GM23338 (cell line): Measurements from ENCODE around the gene ATXN7L1. TPM values are rescaled to one million over a fixed set of nuclear protein-coding genes. Genes with fewer than 3 reads are reported as not detected.

Source experiments
- ATAC-seq: fragments of 200-7000 bp; cut with Tn5 transposase; 3 replicates; pipeline ENCODE4 v1.9.1; 2020
- DNase-seq: peaks from one replicate; pipeline ENCODE4 v3.0.0-alpha.2; 2015; ENCODE audit warnings: low spot score
- H2AFZ ChIP-seq: fragments of 200-600 bp; sonication (generic); 2 replicates; pipeline ENCODE4 v1.8.0; 2016; ENCODE audit warnings: antibody characterized with exemption, mild to moderate bottlenecking, moderate library complexity
- H3F3A ChIP-seq: fragments of 200-600 bp; sonication (generic); replicated peaks from 2 replicates; pipeline ENCODE4 v1.8.0; 2017; ENCODE audit warnings: antibody characterized with exemption, mixed run types, low read depth
- H3K27ac ChIP-seq: fragments of 200-600 bp; sonication (generic); 2 replicates; pipeline ENCODE4 v1.6.1; 2016; ENCODE audit warnings: low read depth
- H3K27me3 ChIP-seq: fragments of 200-600 bp; sonication (generic); 2 replicates; pipeline ENCODE4 v1.8.0; 2016; ENCODE audit warnings: mild to moderate bottlenecking, mixed run types, moderate library complexity; ENCODE audit not compliant: insufficient read depth
- H3K36me3 ChIP-seq: fragments of 200-600 bp; sonication (generic); 2 replicates; pipeline ENCODE4 v1.8.0; 2016; ENCODE audit warnings: mild to moderate bottlenecking; ENCODE audit not compliant: insufficient read depth
- H3K4me1 ChIP-seq: fragments of 200-600 bp; sonication (generic); 2 replicates; pipeline ENCODE4 v1.8.0; 2016; ENCODE audit warnings: mild to moderate bottlenecking, moderate library complexity; ENCODE audit not compliant: insufficient read depth
- H3K4me2 ChIP-seq: fragments of 200-600 bp; sonication (generic); 2 replicates; pipeline ENCODE4 v1.7.1; 2017; ENCODE audit warnings: mixed run types
- H3K4me3 ChIP-seq: fragments of 200-600 bp; sonication (generic); 2 replicates; pipeline ENCODE4 v1.6.1; 2016; ENCODE audit warnings: mixed run types
- H3K79me2 ChIP-seq: fragments of 200-600 bp; sonication (generic); replicated peaks from 2 replicates; pipeline ENCODE4 v1.8.0; 2017; ENCODE audit warnings: mild to moderate bottlenecking; ENCODE audit not compliant: insufficient read depth
- H3K9me2 ChIP-seq: fragments of 200-600 bp; sonication (generic); 2 replicates; pipeline ENCODE4 v1.8.0; 2017; ENCODE audit not compliant: insufficient read depth
- H4K20me1 ChIP-seq: fragments of 200-600 bp; sonication (generic); replicated peaks from 2 replicates; pipeline ENCODE4 v1.8.0; 2017; ENCODE audit warnings: mild to moderate bottlenecking; ENCODE audit not compliant: insufficient read depth
- H3K27ac Mint-ChIP-seq: 2 replicates; pipeline ENCODE4 v1.8.0; 2020; ENCODE audit warnings: inconsistent platforms, mild to moderate bottlenecking, moderate library complexity, mixed read lengths
- H3K27me3 Mint-ChIP-seq: 3 replicates; pipeline ENCODE4 v1.8.0; 2022; ENCODE audit warnings: low read depth, mild to moderate bottlenecking, moderate library complexity, mixed read lengths, inconsistent platforms; ENCODE audit not compliant: insufficient read depth, poor library complexity
- H3K36me3 Mint-ChIP-seq: 3 replicates; pipeline ENCODE4 v1.8.0; 2021; ENCODE audit warnings: low read depth, mild to moderate bottlenecking, inconsistent platforms, moderate library complexity, mixed read lengths
- H3K4me1 Mint-ChIP-seq: 3 replicates; pipeline ENCODE4 v1.8.0; 2020; ENCODE audit warnings: mild to moderate bottlenecking, inconsistent platforms, mixed read lengths
- H3K4me3 Mint-ChIP-seq: 3 replicates; pipeline ENCODE4 v1.8.0; 2021; ENCODE audit warnings: moderate library complexity, mild to moderate bottlenecking, inconsistent platforms, mixed read lengths
- H3K9me3 Mint-ChIP-seq: 3 replicates; pipeline ENCODE4 v1.8.0; 2020; ENCODE audit warnings: moderate library complexity, mild to moderate bottlenecking, inconsistent platforms, mixed read lengths
- CREB1 ChIP-seq: fragments of 250-450 bp; sonication (Bioruptor Pico); IDR thresholded peaks from 2 replicates; pipeline ENCODE4 v1.5.0; 2020; ENCODE audit warnings: low read depth, mild to moderate bottlenecking, moderate library complexity
- EZH2 ChIP-seq: fragments of 200-600 bp; sonication (generic); IDR thresholded peaks from one replicate; pipeline ENCODE4 v1.8.0; 2017; ENCODE audit warnings: antibody characterized with exemption, mild to moderate bottlenecking, low read depth; ENCODE audit not compliant: unreplicated experiment
- EZH2phosphoT487 ChIP-seq: fragments of 200-600 bp; sonication (generic); IDR thresholded peaks from one replicate; pipeline ENCODE4 v1.8.1; 2018; ENCODE audit warnings: antibody characterized with exemption; ENCODE audit not compliant: unreplicated experiment
- NANOG ChIP-seq: IDR thresholded peaks from 2 replicates; pipeline ENCODE4 v1.6.1; 2016; ENCODE audit warnings: antibody characterized with exemption, borderline replicate concordance
- POLR2AphosphoS5 ChIP-seq: IDR thresholded peaks from 2 replicates; pipeline ENCODE4 v1.6.1; 2016; ENCODE audit warnings: antibody characterized with exemption, low read depth
- STAT1 ChIP-seq: IDR thresholded peaks from one replicate; pipeline ENCODE4 v1.6.1; 2016; ENCODE audit warnings: antibody characterized with exemption; ENCODE audit not compliant: unreplicated experiment
- ZNF114 ChIP-seq: fragments of 250-450 bp; sonication (Bioruptor Pico); IDR thresholded peaks from 2 replicates; pipeline ENCODE4 v1.5.0; 2020; ENCODE audit warnings: mild to moderate bottlenecking, moderate library complexity
- ZNF331 ChIP-seq: fragments of 250-450 bp; sonication (Bioruptor Pico); IDR thresholded peaks from 2 replicates; pipeline ENCODE4 v1.5.0; 2020; ENCODE audit warnings: low read depth, mild to moderate bottlenecking, moderate library complexity
- polyA plus RNA-seq: library from polyadenylated mRNA; unstranded; fragments of >200 nt; fragmentation: Nextera tagmentation; extraction: Ambion mirVana; gene quantifications from 2 replicates; pipeline ENCODE4 v1.2.1, GENCODE V29; 2016
- total RNA-seq: library from RNA; depleted of rRNA; stranded (reverse); fragments of >200 nt; shearing (Covaris generic); gene quantifications from 2 replicates; pipeline ENCODE4 v1.2.3, GENCODE V29; 2014
- TF ChIP-seq, protein P1 (sequence below): fragments of 250-450 bp; sonication (Bioruptor Pico); IDR thresholded peaks from 2 replicates; pipeline ENCODE4 v1.5.0; 2020; ENCODE audit warnings: mild to moderate bottlenecking, moderate library complexity
- TF ChIP-seq, protein P2 (sequence below): IDR thresholded peaks from 2 replicates; pipeline ENCODE4 v1.6.1; 2016; ENCODE audit warnings: antibody characterized with exemption

Gene ATXN7L1
- total and polyA plus RNA-seq, 2 experiments from 2014 or later = 22.8 to 29.8 TPM

DNA sequence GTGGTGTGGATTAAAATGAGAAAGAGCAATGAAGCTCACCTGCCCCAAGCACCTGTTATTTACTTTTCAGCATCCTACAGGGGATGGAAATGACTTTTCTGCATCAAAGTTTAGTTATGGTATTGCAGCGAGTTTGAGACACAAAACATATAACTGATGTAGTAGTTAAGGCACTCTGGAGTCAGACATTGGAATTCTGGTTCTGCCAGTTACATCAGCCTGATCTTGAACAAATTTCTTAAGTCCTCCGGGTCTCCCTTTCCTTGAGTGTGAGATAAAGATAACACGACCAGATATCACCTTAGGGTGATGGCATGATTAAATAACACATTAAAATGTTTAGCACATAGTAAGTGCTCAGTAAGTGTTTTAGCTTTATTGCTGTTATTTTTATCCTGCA lies 97.4 kb downstream of the ATXN7L1 start:
- Mint-ChIP-seq H3K4me1 (peaks cover 43% of the 10 kb centered on the region), H3K27ac (no peak overlapping the region), H3K4me3 (no peak overlapping the region), H3K36me3 (no peaks in the 10 kb centered on the region), H3K27me3 (peaks cover 9% of the 10 kb centered on the region), H3K9me3 (no peaks in the 10 kb centered on the region)
- H4K20me1 ChIP-seq = no peaks in the 10 kb centered on the region; the same call in 1 of the 2 replicates
- no peak for TF ChIP-seq CREB1
- no peak for TF ChIP-seq NANOG
- TF ChIP-seq, protein P1, sequence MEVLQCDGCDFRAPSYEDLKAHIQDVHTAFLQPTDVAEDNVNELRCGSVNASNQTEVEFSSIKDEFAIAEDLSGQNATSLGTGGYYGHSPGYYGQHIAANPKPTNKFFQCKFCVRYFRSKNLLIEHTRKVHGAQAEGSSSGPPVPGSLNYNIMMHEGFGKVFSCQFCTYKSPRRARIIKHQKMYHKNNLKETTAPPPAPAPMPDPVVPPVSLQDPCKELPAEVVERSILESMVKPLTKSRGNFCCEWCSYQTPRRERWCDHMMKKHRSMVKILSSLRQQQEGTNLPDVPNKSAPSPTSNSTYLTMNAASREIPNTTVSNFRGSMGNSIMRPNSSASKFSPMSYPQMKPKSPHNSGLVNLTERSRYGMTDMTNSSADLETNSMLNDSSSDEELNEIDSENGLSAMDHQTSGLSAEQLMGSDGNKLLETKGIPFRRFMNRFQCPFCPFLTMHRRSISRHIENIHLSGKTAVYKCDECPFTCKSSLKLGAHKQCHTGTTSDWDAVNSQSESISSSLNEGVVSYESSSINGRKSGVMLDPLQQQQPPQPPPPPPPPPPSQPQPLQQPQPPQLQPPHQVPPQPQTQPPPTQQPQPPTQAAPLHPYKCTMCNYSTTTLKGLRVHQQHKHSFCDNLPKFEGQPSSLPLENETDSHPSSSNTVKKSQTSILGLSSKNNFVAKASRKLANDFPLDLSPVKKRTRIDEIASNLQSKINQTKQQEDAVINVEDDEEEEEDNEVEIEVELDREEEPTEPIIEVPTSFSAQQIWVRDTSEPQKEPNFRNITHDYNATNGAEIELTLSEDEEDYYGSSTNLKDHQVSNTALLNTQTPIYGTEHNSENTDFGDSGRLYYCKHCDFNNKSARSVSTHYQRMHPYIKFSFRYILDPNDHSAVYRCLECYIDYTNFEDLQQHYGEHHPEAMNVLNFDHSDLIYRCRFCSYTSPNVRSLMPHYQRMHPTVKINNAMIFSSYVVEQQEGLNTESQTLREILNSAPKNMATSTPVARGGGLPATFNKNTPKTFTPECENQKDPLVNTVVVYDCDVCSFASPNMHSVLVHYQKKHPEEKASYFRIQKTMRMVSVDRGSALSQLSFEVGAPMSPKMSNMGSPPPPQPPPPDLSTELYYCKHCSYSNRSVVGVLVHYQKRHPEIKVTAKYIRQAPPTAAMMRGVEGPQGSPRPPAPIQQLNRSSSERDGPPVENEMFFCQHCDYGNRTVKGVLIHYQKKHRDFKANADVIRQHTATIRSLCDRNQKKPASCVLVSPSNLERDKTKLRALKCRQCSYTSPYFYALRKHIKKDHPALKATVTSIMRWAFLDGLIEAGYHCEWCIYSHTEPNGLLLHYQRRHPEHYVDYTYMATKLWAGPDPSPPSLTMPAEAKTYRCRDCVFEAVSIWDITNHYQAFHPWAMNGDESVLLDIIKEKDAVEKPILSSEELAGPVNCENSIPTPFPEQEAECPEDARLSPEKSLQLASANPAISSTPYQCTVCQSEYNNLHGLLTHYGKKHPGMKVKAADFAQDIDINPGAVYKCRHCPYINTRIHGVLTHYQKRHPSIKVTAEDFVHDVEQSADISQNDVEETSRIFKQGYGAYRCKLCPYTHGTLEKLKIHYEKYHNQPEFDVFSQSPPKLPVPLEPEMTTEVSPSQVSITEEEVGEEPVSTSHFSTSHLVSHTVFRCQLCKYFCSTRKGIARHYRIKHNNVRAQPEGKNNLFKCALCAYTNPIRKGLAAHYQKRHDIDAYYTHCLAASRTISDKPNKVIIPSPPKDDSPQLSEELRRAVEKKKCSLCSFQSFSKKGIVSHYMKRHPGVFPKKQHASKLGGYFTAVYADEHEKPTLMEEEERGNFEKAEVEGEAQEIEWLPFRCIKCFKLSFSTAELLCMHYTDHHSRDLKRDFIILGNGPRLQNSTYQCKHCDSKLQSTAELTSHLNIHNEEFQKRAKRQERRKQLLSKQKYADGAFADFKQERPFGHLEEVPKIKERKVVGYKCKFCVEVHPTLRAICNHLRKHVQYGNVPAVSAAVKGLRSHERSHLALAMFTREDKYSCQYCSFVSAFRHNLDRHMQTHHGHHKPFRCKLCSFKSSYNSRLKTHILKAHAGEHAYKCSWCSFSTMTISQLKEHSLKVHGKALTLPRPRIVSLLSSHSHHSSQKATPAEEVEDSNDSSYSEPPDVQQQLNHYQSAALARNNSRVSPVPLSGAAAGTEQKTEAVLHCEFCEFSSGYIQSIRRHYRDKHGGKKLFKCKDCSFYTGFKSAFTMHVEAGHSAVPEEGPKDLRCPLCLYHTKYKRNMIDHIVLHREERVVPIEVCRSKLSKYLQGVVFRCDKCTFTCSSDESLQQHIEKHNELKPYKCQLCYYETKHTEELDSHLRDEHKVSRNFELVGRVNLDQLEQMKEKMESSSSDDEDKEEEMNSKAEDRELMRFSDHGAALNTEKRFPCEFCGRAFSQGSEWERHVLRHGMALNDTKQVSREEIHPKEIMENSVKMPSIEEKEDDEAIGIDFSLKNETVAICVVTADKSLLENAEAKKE (CRISPR knock-in tag) = no peak
- no peak for TF ChIP-seq EZH2
- H3F3A ChIP-seq = no peaks in the 10 kb centered on the region
- no peak overlapping the region for H3K4me2 ChIP-seq
- H3K79me2 ChIP-seq = no peaks in the 10 kb centered on the region; the same call in 1 of the 2 replicates
- H3K4me3 ChIP-seq = no peak overlapping the region
- no peaks in the 10 kb centered on the region for H3K27me3 ChIP-seq
- ATAC-seq (no peak), DNase-seq (no peak)
- H3K9me2 ChIP-seq = no peaks in the 10 kb centered on the region
- H3K36me3 ChIP-seq = no peaks in the 10 kb centered on the region
- no peak overlapping the region for H2AFZ ChIP-seq
- peaks cover 31% of the 10 kb centered on the region for H3K4me1 ChIP-seq
- H3K27ac ChIP-seq = no peak overlapping the region

DNA sequence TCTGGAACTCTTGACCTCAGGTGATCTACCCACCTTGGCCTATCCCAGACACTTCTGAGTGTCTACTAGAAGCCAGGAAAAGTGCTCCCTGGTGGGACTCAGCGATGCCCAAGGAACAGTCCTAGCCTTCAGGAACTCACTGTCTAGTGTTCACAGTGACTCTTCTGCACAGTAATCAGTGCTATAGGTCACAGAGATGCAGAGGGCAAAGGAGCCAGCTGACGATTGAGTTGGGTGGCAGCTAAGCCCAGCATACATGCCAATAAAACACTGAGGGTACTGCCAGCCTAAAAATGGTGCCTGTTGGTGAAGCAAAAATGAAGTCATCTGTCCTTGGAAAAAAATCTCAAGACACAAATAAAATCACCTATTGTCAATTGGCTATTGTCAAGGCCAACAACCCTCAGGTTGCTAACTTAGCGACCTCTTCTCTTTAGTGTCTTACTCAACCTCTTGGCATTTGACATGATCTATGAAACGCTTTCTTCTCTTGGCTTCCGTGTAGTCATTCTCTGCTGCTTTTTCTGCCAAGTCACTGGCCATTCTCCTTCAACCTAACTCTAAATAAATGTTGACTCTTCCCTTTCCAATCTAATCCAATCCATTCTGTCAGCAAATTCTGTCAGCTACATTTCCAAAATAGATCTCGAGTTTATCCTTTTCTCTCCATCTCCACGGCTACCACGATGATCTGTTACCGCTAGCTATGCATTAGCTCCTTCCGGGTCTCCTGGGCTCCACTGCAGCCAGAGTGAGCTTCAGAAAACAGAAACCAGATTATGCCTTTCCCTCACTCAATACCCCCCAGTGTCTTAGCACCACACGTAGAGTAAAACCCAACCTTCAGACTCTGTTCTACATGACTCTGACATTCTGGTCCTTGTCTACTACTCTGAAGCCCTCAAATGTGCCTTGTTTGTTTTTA lies 99.2 kb downstream of the ATXN7L1 start:
- Histone ChIP-seq H3K9me2 (no peaks in the 10 kb centered on the region), H3K79me2 (no peaks in the 10 kb centered on the region; the same call in 1 of the 2 replicates), H3K27me3 (no peaks in the 10 kb centered on the region), H3K27ac (peak overlapping the region; percentile 76; the same call in 1 of the 2 replicates), H3K36me3 (no peaks in the 10 kb centered on the region), H3K4me3 (no peak overlapping the region), H3F3A (no peaks in the 10 kb centered on the region), H2AFZ (no peak overlapping the region), H3K4me2 (no peak overlapping the region; the same call in 1 of the 2 replicates), H4K20me1 (no peaks in the 10 kb centered on the region), H3K4me1 (peaks cover 42% of the 10 kb centered on the region)
- Mint-ChIP-seq H3K36me3 (no peaks in the 10 kb centered on the region), H3K4me3 (no peak overlapping the region), H3K4me1 (peaks cover 60% of the 10 kb centered on the region), H3K27ac (no peak overlapping the region), H3K9me3 (no peaks in the 10 kb centered on the region), H3K27me3 (peaks cover 8% of the 10 kb centered on the region)
- DNase-seq = no peak
- ATAC-seq = no peak
- no peak for TF ChIP-seq STAT1
- no peak for TF ChIP-seq NANOG
- TF ChIP-seq ZNF331 = no peak
- TF ChIP-seq EZH2phosphoT487 = no peak
- no peak for TF ChIP-seq CREB1
- no peak for TF ChIP-seq POLR2AphosphoS5
- TF ChIP-seq, protein P2, sequence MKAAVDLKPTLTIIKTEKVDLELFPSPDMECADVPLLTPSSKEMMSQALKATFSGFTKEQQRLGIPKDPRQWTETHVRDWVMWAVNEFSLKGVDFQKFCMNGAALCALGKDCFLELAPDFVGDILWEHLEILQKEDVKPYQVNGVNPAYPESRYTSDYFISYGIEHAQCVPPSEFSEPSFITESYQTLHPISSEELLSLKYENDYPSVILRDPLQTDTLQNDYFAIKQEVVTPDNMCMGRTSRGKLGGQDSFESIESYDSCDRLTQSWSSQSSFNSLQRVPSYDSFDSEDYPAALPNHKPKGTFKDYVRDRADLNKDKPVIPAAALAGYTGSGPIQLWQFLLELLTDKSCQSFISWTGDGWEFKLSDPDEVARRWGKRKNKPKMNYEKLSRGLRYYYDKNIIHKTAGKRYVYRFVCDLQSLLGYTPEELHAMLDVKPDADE = no peak
- no peak for TF ChIP-seq ZNF114 (CRISPR knock-in tag)
